Embryonic facial prominence (tissue), 1 donor: ENCODE measurements around the gene GJC2.
A peak's percentile ranks its signal among the peaks of the same experiment; 100 is the strongest.

ENCODE experiments used
- DNase-seq: peaks from one replicate; pipeline ENCODE4 v3.0.0-alpha.2; 2016; ENCODE audit errors: extremely low spot score

GJC2 gene

DNA sequence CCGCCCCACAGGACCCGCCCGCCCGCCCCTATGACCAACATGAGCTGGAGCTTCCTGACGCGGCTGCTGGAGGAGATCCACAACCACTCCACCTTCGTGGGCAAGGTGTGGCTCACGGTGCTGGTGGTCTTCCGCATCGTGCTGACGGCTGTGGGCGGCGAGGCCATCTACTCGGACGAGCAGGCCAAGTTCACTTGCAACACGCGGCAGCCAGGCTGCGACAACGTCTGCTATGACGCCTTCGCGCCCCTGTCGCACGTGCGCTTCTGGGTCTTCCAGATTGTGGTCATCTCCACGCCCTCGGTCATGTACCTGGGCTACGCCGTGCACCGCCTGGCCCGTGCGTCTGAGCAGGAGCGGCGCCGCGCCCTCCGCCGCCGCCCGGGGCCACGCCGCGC, 8.0 kb downstream of the GJC2 start:
- no peak for DNase-seq

DNA sequence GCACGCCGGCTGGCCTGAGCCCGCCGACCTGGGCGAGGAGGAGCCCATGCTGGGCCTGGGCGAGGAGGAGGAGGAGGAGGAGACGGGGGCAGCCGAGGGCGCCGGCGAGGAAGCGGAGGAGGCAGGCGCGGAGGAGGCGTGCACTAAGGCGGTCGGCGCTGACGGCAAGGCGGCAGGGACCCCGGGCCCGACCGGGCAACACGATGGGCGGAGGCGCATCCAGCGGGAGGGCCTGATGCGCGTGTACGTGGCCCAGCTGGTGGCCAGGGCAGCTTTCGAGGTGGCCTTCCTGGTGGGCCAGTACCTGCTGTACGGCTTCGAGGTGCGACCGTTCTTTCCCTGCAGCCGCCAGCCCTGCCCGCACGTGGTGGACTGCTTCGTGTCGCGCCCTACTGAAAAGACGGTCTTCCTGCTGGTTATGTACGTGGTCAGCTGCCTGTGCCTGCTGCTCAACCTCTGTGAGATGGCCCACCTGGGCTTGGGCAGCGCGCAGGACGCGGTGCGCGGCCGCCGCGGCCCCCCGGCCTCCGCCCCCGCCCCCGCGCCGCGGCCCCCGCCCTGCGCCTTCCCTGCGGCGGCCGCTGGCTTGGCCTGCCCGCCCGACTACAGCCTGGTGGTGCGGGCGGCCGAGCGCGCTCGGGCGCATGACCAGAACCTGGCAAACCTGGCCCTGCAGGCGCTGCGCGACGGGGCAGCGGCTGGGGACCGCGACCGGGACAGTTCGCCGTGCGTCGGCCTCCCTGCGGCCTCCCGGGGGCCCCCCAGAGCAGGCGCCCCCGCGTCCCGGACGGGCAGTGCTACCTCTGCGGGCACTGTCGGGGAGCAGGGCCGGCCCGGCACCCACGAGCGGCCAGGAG, 8.6 kb downstream of the GJC2 start:
- DNase-seq = no peak

- no peak for DNase-seq
These were observed 9.4 kb downstream of the GJC2 start for GRCh38 chr1:228159008-228159665.

DNA sequence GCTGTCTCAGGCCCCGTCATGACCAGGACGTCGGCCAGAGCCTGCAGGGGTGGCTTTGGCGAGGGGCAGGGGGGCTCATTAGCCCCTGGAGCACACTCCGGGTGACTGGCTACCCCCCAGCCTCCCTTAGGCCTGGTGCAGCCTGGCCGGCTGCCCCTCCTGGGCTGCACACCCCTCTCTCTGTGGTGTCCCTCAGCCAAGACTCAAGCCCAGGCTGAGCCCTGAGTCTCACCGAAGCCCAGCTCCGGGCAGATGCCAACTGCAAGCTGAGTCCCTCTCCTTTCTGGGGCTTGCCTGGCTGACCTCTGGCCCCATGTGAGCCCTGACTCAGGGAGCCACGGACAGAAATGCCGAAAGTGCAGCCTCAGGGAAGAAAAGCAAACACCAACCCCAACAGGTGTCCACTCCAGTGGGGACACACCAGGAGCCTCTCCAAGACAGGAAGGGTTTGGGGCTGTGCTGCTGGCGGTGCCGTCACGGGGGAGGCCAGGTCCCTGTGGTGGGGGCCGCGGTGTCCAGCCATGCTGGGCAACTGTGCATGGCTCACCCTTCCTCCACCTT, 10.6 kb downstream of the GJC2 start:
- no peak for DNase-seq

DNA sequence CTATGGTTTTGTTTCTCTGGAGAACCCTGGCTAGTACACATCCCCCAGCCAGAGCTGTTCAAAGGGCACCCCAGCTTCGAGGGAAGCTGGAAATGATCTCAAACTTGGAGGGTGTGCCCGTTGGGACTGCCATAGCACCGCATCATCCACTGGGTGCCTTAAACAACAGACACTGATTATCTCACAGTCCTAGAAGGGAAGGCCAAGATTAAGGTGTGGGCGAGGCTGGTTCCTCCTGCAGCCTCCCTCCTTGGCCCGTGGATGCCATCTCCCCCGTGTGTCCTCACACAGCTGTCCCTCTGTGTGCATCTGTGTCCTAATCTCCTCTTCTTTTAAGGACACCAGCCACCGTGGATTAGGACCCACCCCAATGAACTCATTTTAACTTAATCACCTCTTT, 11.6 kb downstream of the GJC2 start:
- no peak for DNase-seq

DNA sequence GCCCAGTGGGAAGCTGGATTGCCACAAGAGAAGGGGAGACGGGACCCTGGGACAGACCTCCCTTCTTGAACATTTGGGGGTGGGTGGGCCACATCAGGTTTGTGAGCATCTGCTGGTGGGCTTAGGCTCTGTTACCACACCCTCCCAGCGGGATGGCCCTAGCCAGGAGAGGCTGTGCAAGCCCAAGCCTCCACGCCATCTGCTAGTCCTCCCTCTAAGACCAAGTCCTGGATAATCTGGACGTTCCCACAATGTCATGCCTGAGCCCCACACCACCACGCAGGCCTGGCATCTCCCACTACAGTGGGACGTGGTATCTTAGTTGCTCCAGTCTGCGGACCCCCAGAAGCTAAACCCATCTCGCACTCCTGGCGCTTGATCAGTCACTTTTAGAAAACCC, 12.1 kb downstream of the GJC2 start:
- DNase-seq = no peak

- no peak for DNase-seq
These were observed 12.7 kb downstream of the GJC2 start for GRCh38 chr1:228162286-228163006.

- no peak for DNase-seq
These were observed 13.4 kb downstream of the GJC2 start for GRCh38 chr1:228163007-228163753.

DNA sequence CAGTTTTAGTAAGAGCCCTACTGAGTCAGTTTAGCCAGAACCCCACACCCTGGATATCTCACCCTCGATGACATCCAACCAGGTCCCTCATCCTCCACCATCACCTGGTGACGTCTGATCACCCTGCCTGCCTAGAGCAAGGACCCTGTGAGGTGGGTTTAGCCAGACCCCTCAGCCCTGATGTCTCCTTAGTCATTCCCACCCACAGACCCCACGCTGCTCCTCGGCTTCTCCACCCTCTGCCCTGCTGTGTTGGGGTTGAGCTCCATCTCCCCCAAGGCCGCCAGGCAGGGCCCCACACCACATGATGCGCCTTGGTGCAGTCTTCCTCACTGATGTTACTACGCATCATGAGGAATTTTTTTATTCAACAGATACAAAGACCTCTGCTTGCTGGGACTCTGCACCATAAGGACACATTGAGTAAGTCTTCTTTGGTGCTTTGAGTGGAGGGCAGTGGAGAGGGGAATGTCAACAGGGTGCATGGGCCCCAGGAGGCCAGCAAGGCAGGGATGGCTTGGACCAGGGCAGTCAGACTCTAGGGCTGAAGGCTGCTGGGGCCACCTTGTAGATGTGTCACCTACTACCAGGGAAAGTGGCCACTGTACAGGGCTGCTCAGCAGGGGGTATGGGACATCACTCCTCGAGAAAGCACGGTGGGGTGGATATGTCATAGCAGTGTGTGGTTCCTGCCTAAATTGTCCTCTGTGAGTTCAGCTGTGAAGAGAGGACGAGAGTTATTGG, 14.2 kb downstream of the GJC2 start:
- DNase-seq = no peak

DNA sequence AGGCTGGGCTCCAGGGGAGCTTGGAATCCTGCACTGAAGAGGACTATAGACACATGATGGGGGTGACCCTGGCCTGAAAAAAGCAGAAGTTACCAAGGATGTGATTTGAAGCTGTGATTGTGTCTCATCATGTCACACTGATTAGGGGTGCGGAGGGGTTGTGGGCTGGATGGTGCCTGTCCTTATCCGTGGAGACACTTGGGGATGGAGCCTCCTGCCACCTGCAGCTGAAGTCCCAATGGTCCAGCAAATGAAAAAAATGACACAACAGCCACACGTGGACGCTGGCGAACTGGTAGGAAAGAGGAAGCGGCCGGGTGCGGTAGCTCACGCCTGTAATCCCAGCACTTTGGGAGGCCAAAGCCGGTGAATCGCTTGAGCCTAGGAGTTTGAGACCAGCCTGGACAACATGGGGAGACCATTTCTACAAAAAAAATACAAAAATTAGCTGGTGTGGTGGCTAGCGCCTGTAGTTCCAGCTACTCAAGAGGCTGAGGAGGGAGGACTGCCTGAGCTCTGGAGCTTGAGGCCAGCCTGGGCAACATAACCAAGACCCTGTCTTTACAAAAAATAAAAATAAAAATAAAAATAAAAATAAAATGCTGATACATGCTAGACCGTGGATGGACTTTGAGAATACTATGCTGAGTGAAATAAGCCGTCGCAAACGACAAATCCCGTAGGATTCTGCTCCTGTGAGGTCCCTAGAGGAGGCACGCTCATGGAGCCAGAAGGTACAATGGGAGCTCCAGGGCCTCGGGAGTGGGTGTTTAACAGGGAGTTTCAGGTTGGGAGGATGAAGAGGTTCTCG, 15.0 kb downstream of the GJC2 start:
- no peak for DNase-seq

DNA sequence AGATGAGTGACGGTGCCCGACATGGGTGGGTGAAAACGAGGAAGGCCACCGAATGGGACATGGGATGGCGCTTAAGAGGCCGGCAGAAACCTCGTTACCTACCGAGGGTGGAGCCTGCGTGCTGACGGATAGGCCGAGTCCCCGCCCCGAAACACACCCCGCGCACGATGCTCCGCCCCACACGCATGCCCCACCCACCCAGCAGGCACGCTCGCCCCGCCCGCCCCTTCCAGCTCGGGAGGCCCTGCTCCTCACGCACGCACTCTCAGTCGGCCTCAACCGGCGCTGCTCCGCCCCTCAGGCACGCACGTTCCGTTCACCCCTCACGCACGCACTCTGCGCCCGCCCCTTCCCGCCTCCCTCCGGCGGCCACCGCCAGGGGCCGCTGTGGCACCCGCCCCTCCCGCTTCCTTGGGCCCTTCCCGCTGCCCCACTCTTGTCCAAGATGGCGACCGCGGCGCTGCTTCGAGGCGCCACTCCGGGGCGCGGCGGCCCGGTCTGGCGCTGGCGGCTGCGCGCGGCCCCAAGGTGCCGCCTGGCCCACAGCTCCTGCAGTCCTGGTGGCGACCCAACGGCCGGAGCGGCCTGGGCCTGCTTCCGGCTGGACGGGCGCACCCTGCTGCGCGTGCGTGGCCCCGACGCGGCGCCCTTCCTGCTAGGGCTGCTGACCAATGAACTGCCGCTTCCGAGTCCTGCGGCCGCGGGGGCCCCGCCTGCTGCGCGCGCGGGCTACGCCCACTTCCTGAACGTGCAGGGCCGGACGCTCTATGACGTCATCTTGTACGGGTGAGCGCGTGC, 15.8 kb downstream of the GJC2 start, which contains the start of gene IBA57:
Gene IBA57 (plus strand): TSS at position 433 of the 798 bp plus-strand sequence. CDS start 13 bp downstream, at position 446.
- peak; percentile 97 for DNase-seq

DNA sequence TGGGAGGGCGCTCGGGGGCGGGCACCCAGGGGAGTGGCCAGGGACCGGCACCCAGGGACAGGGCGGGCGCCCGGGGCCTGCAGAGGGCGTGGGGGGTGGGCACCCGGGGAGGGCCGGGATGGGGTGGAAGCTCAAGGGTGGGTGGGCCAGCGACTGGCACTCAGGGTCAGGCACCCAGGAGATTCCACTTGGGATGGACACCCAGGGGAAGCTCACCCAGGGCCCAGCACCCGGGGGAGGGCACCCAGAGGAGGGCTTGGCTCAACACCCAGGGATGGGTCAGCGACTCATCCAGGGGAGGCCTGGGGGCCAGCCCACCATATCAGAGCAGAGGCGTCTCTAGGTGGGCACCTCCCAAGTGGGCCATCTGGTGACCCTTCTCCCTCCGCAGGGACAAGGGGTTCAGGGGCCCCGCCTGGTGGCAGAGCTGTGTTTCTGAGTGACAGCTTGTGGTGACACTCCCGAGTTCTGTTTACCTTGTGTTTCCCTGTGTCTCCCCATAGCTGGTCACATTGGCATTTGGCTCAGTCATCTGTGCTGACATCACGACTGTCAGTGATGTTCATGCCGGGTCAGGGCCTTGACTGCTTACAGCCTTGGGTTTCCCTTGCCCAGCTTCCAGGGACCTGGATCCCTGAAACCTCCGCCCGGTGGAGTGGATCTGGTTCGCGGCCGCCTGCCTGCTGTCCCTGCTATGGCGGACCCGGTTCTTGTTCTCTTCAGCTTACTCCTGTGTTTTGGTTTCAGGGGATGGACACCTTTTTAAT, 16.6 kb downstream of the GJC2 start:
- peak; percentile 51 for DNase-seq

GRCh38 chr1:228168563-228169270, 19.0 kb downstream of the GJC2 start:
- no peak for DNase-seq

- no peak for DNase-seq
These were observed 19.6 kb downstream of the GJC2 start for GRCh38 chr1:228169345-228169744.

GRCh38 chr1:228170666-228171065, 20.9 kb downstream of the GJC2 start:
- no peak for DNase-seq

GRCh38 chr1:228171221-228171891, 21.6 kb downstream of the GJC2 start:
- no peak for DNase-seq
